K562 (cell line): ENCODE data around the gene CMIP. TPM values are rescaled to one million over a fixed set of nuclear protein-coding genes. Genes with fewer than 3 reads are reported as not detected.

Experiments used
- ATAC-seq: fragments of 200-7000 bp; cut with Tn5 transposase; 3 replicates; pipeline ENCODE4 v1.9.1; 2020; ENCODE audit warnings: moderate library complexity
- BruUV-seq: library from RNA; stranded (reverse); fragments of 400-500 nt; replicated peaks from 2 replicates; lab custom pipeline; 2021; lab: Mats Ljungman, UMichigan
- CTCF ChIA-PET: fragments of 300-600 bp; formaldehyde crosslinking; extraction: SDS; loops from one replicate; lab custom pipeline; 2021; ENCODE audit warnings: low intra/inter-chr PET ratio; lab: Yijun Ruan, JAX
- POLR2A ChIA-PET: fragments of 300-600, 350-650 bp; sonication (Branson Sonifier 250); formaldehyde crosslinking; extraction: SDS; loops from one replicate; lab custom pipeline; 2021; ENCODE audit warnings: antibody characterized with exemption, inconsistent platforms; lab: Yijun Ruan, JAX
- DNase-seq, 4 experiments: peaks; one replicate each; pipeline versions ENCODE4 v3.0.0 to v3.0.0-alpha.2; 2011 to 2018; ENCODE audit warnings: low spot score in 3 of 4, mixed read lengths in 3 of 4; ENCODE audit errors: extremely low read depth in 1 of 4
- FAIRE-seq: peaks from 2 replicates; lab custom pipeline; 2011; peaks lifted over from hg19 to GRCh38; lab: Jason Lieb, UNC
- H2AFZ ChIP-seq: 2 replicates; pipeline ENCODE4 v1.6.0; 2011; ENCODE audit warnings: low read depth, low read length, control low read depth, inconsistent platforms
- H3K27ac ChIP-seq: fragments of 200-600 bp; 3 replicates; pipeline ENCODE4 v1.8.0; 2011; ENCODE audit warnings: low read depth, mild to moderate bottlenecking, control low read depth, inconsistent platforms, low read length, moderate library complexity, mixed read lengths; ENCODE audit errors: extremely low read depth
- H3K27me3 ChIP-seq, 2 experiments: fragments of 300-600 bp in 1 of 2; 2 replicates in 1 of 2; 3 replicates in 1 of 2; pipeline versions ENCODE4 v1.6.0 to v1.8.0; 2011; ENCODE audit warnings: inconsistent platforms in 2 of 2, low read length in 2 of 2, mild to moderate bottlenecking in 1 of 2, mixed read lengths in 1 of 2, moderate library complexity in 1 of 2; ENCODE audit not compliant: control insufficient read depth in 2 of 2, insufficient read depth in 2 of 2
- H3K36me3 ChIP-seq: fragments of 300-600 bp; 3 replicates; pipeline ENCODE4 v1.8.0; 2011; ENCODE audit warnings: mild to moderate bottlenecking, low read length, inconsistent platforms; ENCODE audit not compliant: control insufficient read depth, insufficient read depth
- H3K4me1 ChIP-seq, 2 experiments: fragments of 200-600 bp in 1 of 2; replicated peaks in 1 of 2; 2 replicates in 1 of 2; 3 replicates in 1 of 2; pipeline versions ENCODE4 v1.5.1 to v1.8.0; 2011; ENCODE audit warnings: inconsistent platforms in 2 of 2, low read length in 2 of 2, mild to moderate bottlenecking in 1 of 2, mixed read lengths in 1 of 2, moderate library complexity in 1 of 2; ENCODE audit not compliant: control insufficient read depth in 2 of 2, insufficient read depth in 2 of 2
- H3K4me2 ChIP-seq: 2 replicates; pipeline ENCODE4 v1.6.1; 2011; ENCODE audit warnings: low read length, control low read depth, inconsistent platforms, mixed read lengths; ENCODE audit not compliant: insufficient read depth
- H3K4me3 ChIP-seq: fragments of 200-600 bp; sonication (generic), shearing (Covaris generic); 2 replicates; pipeline ENCODE4 v1.5.1; 2016; ENCODE audit warnings: control low read depth, inconsistent platforms
- H3K79me2 ChIP-seq: fragments of 200-600 bp; 3 replicates; pipeline ENCODE4 v1.8.0; 2011; ENCODE audit warnings: low read length, inconsistent platforms; ENCODE audit not compliant: control insufficient read depth, insufficient read depth
- H3K9ac ChIP-seq, 2 experiments: 2 replicates each; pipeline versions ENCODE4 v1.6.0 to v1.6.1; 2011; ENCODE audit warnings: low read depth in 2 of 2, low read length in 2 of 2, control low read depth in 1 of 2, inconsistent platforms in 1 of 2, mild to moderate bottlenecking in 1 of 2, mixed read lengths in 1 of 2; ENCODE audit not compliant: insufficient read depth in 1 of 2
- H3K9me1 ChIP-seq: one replicate; pipeline ENCODE4 v1.6.0; 2011; ENCODE audit warnings: inconsistent platforms, mild to moderate bottlenecking, low read length, moderate library complexity; ENCODE audit not compliant: control insufficient read depth, insufficient read depth
- H3K9me3 ChIP-seq: replicated peaks from 2 replicates; pipeline ENCODE4 v1.5.1; 2011; ENCODE audit warnings: low read depth, low read length, inconsistent platforms; ENCODE audit not compliant: control insufficient read depth, insufficient read depth
- H4K20me1 ChIP-seq: replicated peaks from 2 replicates; pipeline ENCODE4 v1.6.1; 2011; ENCODE audit warnings: low read length, inconsistent platforms, mixed read lengths; ENCODE audit not compliant: control insufficient read depth, insufficient read depth
- BCL6 ChIP-seq: fragments of 250-450 bp; sonication (Bioruptor Pico); IDR thresholded peaks from 2 replicates; pipeline ENCODE4 v1.4.0; 2020
- BRCA1 ChIP-seq, 2 experiments: fragments of 450-650 bp in 1 of 2; sonication (generic) in 1 of 2; formaldehyde crosslinking in 1 of 2; IDR thresholded peaks; 2 replicates each; pipeline versions ENCODE4 v1.5.0 to v1.6.1; 2017 to 2020; ENCODE audit warnings: mild to moderate bottlenecking in 1 of 2, missing genetic modification reagents in 1 of 2
- EGR1 ChIP-seq: fragments of 450-650 bp; conservative IDR thresholded peaks from 2 replicates; pipeline ENCODE4 v1.6.1; 2017; ENCODE audit warnings: mild to moderate bottlenecking
- ELF4 ChIP-seq: fragments of 450-650 bp; formaldehyde crosslinking; IDR thresholded peaks from 2 replicates; pipeline ENCODE4 v1.4.0; 2022; ENCODE audit warnings: missing genetic modification characterization
- FOS ChIP-seq: IDR thresholded peaks from 3 replicates; pipeline ENCODE4 v1.6.1; 2011; ENCODE audit not compliant: insufficient read length; ENCODE audit errors: extremely low read depth
- KDM1A ChIP-seq, 2 experiments: fragments of 450-650 bp; IDR thresholded peaks; 2 replicates each; pipeline ENCODE4 v1.6.1; 2016; ENCODE audit warnings: mild to moderate bottlenecking in 2 of 2
- MCM7 ChIP-seq, 2 experiments: fragments of 450-650 bp; IDR thresholded peaks; 2 replicates each; pipeline ENCODE4 v1.6.1; 2016 to 2018
- POLR2AphosphoS2 ChIP-seq: IDR thresholded peaks from 2 replicates; pipeline ENCODE4 v1.6.1; 2012; ENCODE audit warnings: low read length, improper control_type of control experiment
- RBM25 ChIP-seq: fragments of 200-400 bp; formaldehyde crosslinking; IDR thresholded peaks from 2 replicates; pipeline ENCODE4 v1.6.1; 2018; ENCODE audit warnings: low read length, low read depth, moderate library complexity; ENCODE audit not compliant: severe bottlenecking
- RNF2 ChIP-seq: sonication (generic); IDR thresholded peaks from 2 replicates; pipeline ENCODE4 v1.6.1; 2016
- SMC3 ChIP-seq: conservative IDR thresholded peaks from 2 replicates; pipeline ENCODE4 v1.6.1; 2011; ENCODE audit warnings: low read depth, low read length, improper control_type of control experiment; ENCODE audit not compliant: insufficient read depth
- TSHZ1 ChIP-seq: fragments of 250-450 bp; sonication (Bioruptor Pico); IDR thresholded peaks from 2 replicates; pipeline ENCODE4 v1.4.0; 2020; ENCODE audit warnings: mild to moderate bottlenecking, moderate library complexity
- ZBTB17 ChIP-seq: fragments of 450-650 bp; formaldehyde crosslinking; IDR thresholded peaks from 2 replicates; pipeline ENCODE4 v1.4.0; 2020; ENCODE audit warnings: mild to moderate bottlenecking
- ZNF12 ChIP-seq: sonication (generic); formaldehyde crosslinking; IDR thresholded peaks from 2 replicates; pipeline ENCODE4 v1.4.0; 2020; ENCODE audit warnings: mild to moderate bottlenecking, missing genetic modification reagents
- WGBS: fragments of 100-300 bp; shearing (Covaris generic); methylation state at CpG from one replicate; pipeline ENCODE4 v1.1.6; 2016; ENCODE audit warnings: low coverage, mixed read lengths; ENCODE audit not compliant: insufficient coverage; ENCODE audit errors: missing lambda C conversion rate; 5-methylcytosine and 5-hydroxymethylcytosine counted together
- in situ Hi-C: fragments of 300-500 bp; cut with MboI; formaldehyde crosslinking; loops from 4 replicates; pipeline ENCODE4 v1.15.0; 2018; ENCODE audit warnings: inconsistent platforms, mixed read lengths
- intact Hi-C: fragments of 100-400 bp; cut with micrococcal nuclease; formaldehyde crosslinking; loops from 2 replicates; pipeline ENCODE4 v1.14.2; 2022
- polyA plus RNA-seq, 8 experiments: library from polyadenylated mRNA; depleted of rRNA in 4 of 8; stranded (reverse) in 5 of 8; unstranded in 3 of 8; fragments of >200 nt; fragmentation: Nextera tagmentation in 2 of 8; fragmentation: Illumina TruSeq in 1 of 8; extraction: Ambion mirVana in 2 of 8; extraction: Trizol in 1 of 8; gene quantifications; 2 replicates each; pipeline versions ENCODE4 v1.2.1 to v1.2.3, GENCODE V29; 2011 to 2014; ENCODE audit warnings: inconsistent platforms in 1 of 8, missing spikeins in 1 of 8
- total RNA-seq, 7 experiments: library from RNA; depleted of rRNA in 6 of 7; stranded (reverse); fragments of >200 nt in 6 of 7; fragmentation: Illumina TruSeq in 2 of 7; extraction: Trizol in 2 of 7; gene quantifications; 2 replicates each; pipeline versions ENCODE4 v1.2.1 to v1.2.3, GENCODE V29; 2011 to 2021; ENCODE audit warnings: low replicate concordance in 1 of 7

The CMIP gene
- total and polyA plus RNA-seq, 9 of the 15 experiments (the other 6 are each of a cell fraction or from before 2014, with no cell fraction given) = 0.94 to 82.5 (median 10.3) TPM

DNA sequence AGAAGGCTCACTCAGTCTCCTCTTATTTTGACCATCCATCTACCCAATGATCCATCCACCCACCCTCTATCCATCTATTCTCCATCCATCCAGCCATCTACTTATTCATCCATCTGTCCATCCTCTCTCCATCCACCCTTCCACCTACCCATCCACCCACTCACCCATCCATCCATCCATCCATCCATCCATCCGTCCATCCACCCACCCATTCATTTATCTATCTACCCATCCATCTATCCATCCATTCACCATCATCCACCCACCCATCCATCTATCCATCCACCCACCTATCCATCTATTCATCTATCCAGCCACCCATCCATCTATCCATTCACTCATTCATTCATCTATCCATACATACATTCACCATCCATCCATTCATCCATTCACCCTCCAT is 288.7 kb downstream of the CMIP start (continued):
- peak in 1 of 2 experiments; percentile 13; a peak in 1 of 4 replicates for TF ChIP-seq MCM7 (IDR thresholded peaks at IDR 0.05)
- TF ChIP-seq ELF4 (CRISPR knock-in tag) = peak; percentile 44; the same call in 1 of the 2 replicates
- no peak for TF ChIP-seq ZBTB17
- TF ChIP-seq KDM1A (IDR thresholded peaks at IDR 0.05) = 0 out of 4 replicates have a peak, but pooled peaks of 1 of the 2 experiments have one; percentile 7
- no peak for TF ChIP-seq RBM25
- no peak for TF ChIP-seq POLR2AphosphoS2
- TF ChIP-seq RNF2 = no peak
- TF ChIP-seq BCL6 (CRISPR knock-in tag) = no peak

DNA sequence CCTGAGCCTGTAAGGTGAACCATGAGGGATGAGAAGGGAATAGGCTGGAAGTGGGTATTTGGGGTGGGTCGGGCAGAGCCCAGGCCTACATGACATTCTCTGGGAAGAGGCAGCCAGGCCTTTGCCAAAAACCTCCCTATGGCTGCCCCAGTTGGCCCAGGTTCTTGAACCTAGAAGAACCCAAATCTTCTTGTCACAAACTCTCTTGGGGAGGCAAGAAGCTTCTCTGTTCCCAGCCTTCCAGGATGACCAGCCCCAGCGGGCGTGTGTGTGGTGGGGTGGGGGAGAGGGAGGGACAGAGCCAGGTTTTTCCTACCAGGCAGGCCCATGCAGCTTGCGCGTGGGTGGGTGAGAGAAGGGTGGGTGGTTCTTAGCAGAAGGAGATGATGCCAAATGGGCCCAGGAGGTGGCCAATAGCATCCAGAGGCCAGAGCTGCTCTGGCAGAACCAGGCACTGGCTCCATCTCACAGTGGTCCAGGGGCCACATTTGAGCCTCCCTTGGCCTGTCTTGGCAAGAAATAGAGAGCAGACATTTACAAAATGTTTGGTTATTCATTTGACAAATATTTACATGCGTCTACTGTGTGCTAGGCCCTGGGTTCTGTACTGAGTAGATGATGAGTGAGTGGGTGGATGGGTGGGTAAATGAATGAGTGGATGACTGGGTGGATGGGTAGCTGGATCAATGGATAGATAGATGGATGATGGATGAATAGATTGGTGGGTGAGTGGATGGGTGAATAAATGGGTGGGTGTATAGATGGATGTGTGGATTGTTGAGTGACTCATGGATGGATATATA is 290.2 kb downstream of the CMIP start:
- TF ChIP-seq FOS = no peak
- peak; percentile 5; the same call in 1 of the 2 replicates for TF ChIP-seq EGR1
- TF ChIP-seq ZNF12 (CRISPR knock-in tag) = no peak
- TF ChIP-seq TSHZ1 (CRISPR knock-in tag) = no peak
- TF ChIP-seq SMC3 = no peak
- no peak for TF ChIP-seq BRCA1 (IDR thresholded peaks at IDR 0.05)
- TF ChIP-seq BRCA1 (CRISPR knock-in tag; IDR thresholded peaks at IDR 0.05) = no peak
- intact Hi-C loops = loop anchor here (5.0 kb wide), 4 partner anchors 333 to 808 kb away; no protein-coding TSS in a partner anchor
- Histone ChIP-seq H3K36me3 (no peaks in the 10 kb centered on the region), H3K79me2 (no peaks in the 10 kb centered on the region), H4K20me1 (no peaks in the 10 kb centered on the region; the same call in 1 of the 2 replicates), H3K27me3 (peaks cover 0 to 4% of the 10 kb centered on the region in 2 experiments; a peak in 1 of 5 replicates), H3K9ac (no peak overlapping the region), H3K4me1 (peaks cover 26 to 28% of the 10 kb centered on the region in 2 experiments), H3K27ac (no peak overlapping the region), H3K4me2 (no peak overlapping the region), H3K9me1 (no peaks in the 10 kb centered on the region), H3K4me3 (no peak overlapping the region), H2AFZ (no peak overlapping the region), H3K9me3 (no peaks in the 10 kb centered on the region)
- in situ Hi-C loops = loop anchor here (25.0 kb wide), 2 partner anchors 723 to 1198 kb away; partner anchors contain the start of genes CENPN, CMC2 and DYNLRB2
- WGBS = 26% methylated on average over 5 of the region's 6 CpGs
- FAIRE-seq (no peak), DNase-seq (no peak), ATAC-seq (no peak)
- CTCF ChIA-PET = no interaction called here
- POLR2A ChIA-PET = interaction anchor here (0.9 to 1.6 kb wide), 3 partner anchors 9 to 17 kb away, joined by 3 to 8 read pairs (median 5); no protein-coding TSS in a partner anchor
- BruUV-seq = no TSS peak
